K562 (cell line): ENCODE results near the gene COL4A1. TPM values are rescaled to one million over a fixed set of nuclear protein-coding genes. Genes with fewer than 3 reads are reported as not detected.

Experiments used
- ATAC-seq: fragments of 200-7000 bp; cut with Tn5 transposase; 3 replicates; pipeline ENCODE4 v1.9.1; 2020; ENCODE audit warnings: moderate library complexity
- BruUV-seq: library from RNA; stranded (reverse); fragments of 400-500 nt; replicated peaks from 2 replicates; lab custom pipeline; 2021; lab: Mats Ljungman, UMichigan
- CTCF ChIA-PET: fragments of 300-600 bp; formaldehyde crosslinking; extraction: SDS; loops from one replicate; lab custom pipeline; 2021; ENCODE audit warnings: low intra/inter-chr PET ratio; lab: Yijun Ruan, JAX
- POLR2A ChIA-PET: fragments of 300-600, 350-650 bp; sonication (Branson Sonifier 250); formaldehyde crosslinking; extraction: SDS; loops from one replicate; lab custom pipeline; 2021; ENCODE audit warnings: antibody characterized with exemption, inconsistent platforms; lab: Yijun Ruan, JAX
- DNase-seq, 4 experiments: peaks; one replicate each; pipeline versions ENCODE4 v3.0.0 to v3.0.0-alpha.2; 2011 to 2018; ENCODE audit warnings: low spot score in 3 of 4, mixed read lengths in 3 of 4; ENCODE audit errors: extremely low read depth in 1 of 4
- FAIRE-seq: peaks from 2 replicates; lab custom pipeline; 2011; peaks lifted over from hg19 to GRCh38; lab: Jason Lieb, UNC
- H2AFZ ChIP-seq: 2 replicates; pipeline ENCODE4 v1.6.0; 2011; ENCODE audit warnings: low read depth, low read length, control low read depth, inconsistent platforms
- H3K27ac ChIP-seq: fragments of 200-600 bp; 3 replicates; pipeline ENCODE4 v1.8.0; 2011; ENCODE audit warnings: low read depth, mild to moderate bottlenecking, control low read depth, inconsistent platforms, low read length, moderate library complexity, mixed read lengths; ENCODE audit errors: extremely low read depth
- H3K27me3 ChIP-seq, 2 experiments: fragments of 300-600 bp in 1 of 2; 2 replicates in 1 of 2; 3 replicates in 1 of 2; pipeline versions ENCODE4 v1.6.0 to v1.8.0; 2011; ENCODE audit warnings: inconsistent platforms in 2 of 2, low read length in 2 of 2, mild to moderate bottlenecking in 1 of 2, mixed read lengths in 1 of 2, moderate library complexity in 1 of 2; ENCODE audit not compliant: control insufficient read depth in 2 of 2, insufficient read depth in 2 of 2
- H3K36me3 ChIP-seq: fragments of 300-600 bp; 3 replicates; pipeline ENCODE4 v1.8.0; 2011; ENCODE audit warnings: mild to moderate bottlenecking, low read length, inconsistent platforms; ENCODE audit not compliant: control insufficient read depth, insufficient read depth
- H3K4me1 ChIP-seq, 2 experiments: fragments of 200-600 bp in 1 of 2; replicated peaks in 1 of 2; 2 replicates in 1 of 2; 3 replicates in 1 of 2; pipeline versions ENCODE4 v1.5.1 to v1.8.0; 2011; ENCODE audit warnings: inconsistent platforms in 2 of 2, low read length in 2 of 2, mild to moderate bottlenecking in 1 of 2, mixed read lengths in 1 of 2, moderate library complexity in 1 of 2; ENCODE audit not compliant: control insufficient read depth in 2 of 2, insufficient read depth in 2 of 2
- H3K4me2 ChIP-seq: 2 replicates; pipeline ENCODE4 v1.6.1; 2011; ENCODE audit warnings: low read length, control low read depth, inconsistent platforms, mixed read lengths; ENCODE audit not compliant: insufficient read depth
- H3K4me3 ChIP-seq: fragments of 200-600 bp; sonication (generic), shearing (Covaris generic); 2 replicates; pipeline ENCODE4 v1.5.1; 2016; ENCODE audit warnings: control low read depth, inconsistent platforms
- H3K79me2 ChIP-seq: fragments of 200-600 bp; 3 replicates; pipeline ENCODE4 v1.8.0; 2011; ENCODE audit warnings: low read length, inconsistent platforms; ENCODE audit not compliant: control insufficient read depth, insufficient read depth
- H3K9ac ChIP-seq, 2 experiments: 2 replicates each; pipeline versions ENCODE4 v1.6.0 to v1.6.1; 2011; ENCODE audit warnings: low read depth in 2 of 2, low read length in 2 of 2, control low read depth in 1 of 2, inconsistent platforms in 1 of 2, mild to moderate bottlenecking in 1 of 2, mixed read lengths in 1 of 2; ENCODE audit not compliant: insufficient read depth in 1 of 2
- H3K9me1 ChIP-seq: one replicate; pipeline ENCODE4 v1.6.0; 2011; ENCODE audit warnings: inconsistent platforms, mild to moderate bottlenecking, low read length, moderate library complexity; ENCODE audit not compliant: control insufficient read depth, insufficient read depth
- H3K9me3 ChIP-seq: replicated peaks from 2 replicates; pipeline ENCODE4 v1.5.1; 2011; ENCODE audit warnings: low read depth, low read length, inconsistent platforms; ENCODE audit not compliant: control insufficient read depth, insufficient read depth
- H4K20me1 ChIP-seq: replicated peaks from 2 replicates; pipeline ENCODE4 v1.6.1; 2011; ENCODE audit warnings: low read length, inconsistent platforms, mixed read lengths; ENCODE audit not compliant: control insufficient read depth, insufficient read depth
- IRF2 ChIP-seq: sonication (generic); formaldehyde crosslinking; IDR thresholded peaks from 2 replicates; pipeline ENCODE4 v1.8.1; 2022; ENCODE audit warnings: mild to moderate bottlenecking, missing genetic modification reagents
- PHB ChIP-seq: fragments of 250-450 bp; sonication (Bioruptor Pico); IDR thresholded peaks from 2 replicates; pipeline ENCODE4 v1.5.0; 2021
- U2AF2 ChIP-seq: fragments of 200-400 bp; formaldehyde crosslinking; optimal IDR thresholded peaks from 2 replicates; pipeline ENCODE3; 2017; ENCODE audit warnings: low read depth, mild to moderate bottlenecking, low read length
- ZEB2 ChIP-seq: fragments of 450-650 bp; IDR thresholded peaks from 2 replicates; pipeline ENCODE4 v1.6.1; 2016
- WGBS: fragments of 100-300 bp; shearing (Covaris generic); methylation state at CpG from one replicate; pipeline ENCODE4 v1.1.6; 2016; ENCODE audit warnings: low coverage, mixed read lengths; ENCODE audit not compliant: insufficient coverage; ENCODE audit errors: missing lambda C conversion rate; 5-methylcytosine and 5-hydroxymethylcytosine counted together
- in situ Hi-C: fragments of 300-500 bp; cut with MboI; formaldehyde crosslinking; loops from 4 replicates; pipeline ENCODE4 v1.15.0; 2018; ENCODE audit warnings: inconsistent platforms, mixed read lengths
- intact Hi-C: fragments of 100-400 bp; cut with micrococcal nuclease; formaldehyde crosslinking; loops from 2 replicates; pipeline ENCODE4 v1.14.2; 2022
- polyA plus RNA-seq, 8 experiments: library from polyadenylated mRNA; depleted of rRNA in 4 of 8; stranded (reverse) in 5 of 8; unstranded in 3 of 8; fragments of >200 nt; fragmentation: Nextera tagmentation in 2 of 8; fragmentation: Illumina TruSeq in 1 of 8; extraction: Ambion mirVana in 2 of 8; extraction: Trizol in 1 of 8; gene quantifications; 2 replicates each; pipeline versions ENCODE4 v1.2.1 to v1.2.3, GENCODE V29; 2011 to 2014; ENCODE audit warnings: inconsistent platforms in 1 of 8, missing spikeins in 1 of 8
- total RNA-seq, 7 experiments: library from RNA; depleted of rRNA in 6 of 7; stranded (reverse); fragments of >200 nt in 6 of 7; fragmentation: Illumina TruSeq in 2 of 7; extraction: Trizol in 2 of 7; gene quantifications; 2 replicates each; pipeline versions ENCODE4 v1.2.1 to v1.2.3, GENCODE V29; 2011 to 2021; ENCODE audit warnings: low replicate concordance in 1 of 7
- TF ChIP-seq, protein P1 (sequence below): fragments of 250-450 bp; sonication (Bioruptor Pico); IDR thresholded peaks from 2 replicates; pipeline ENCODE4 v1.4.0; 2020; ENCODE audit warnings: mild to moderate bottlenecking, moderate library complexity

COL4A1 gene
- total and polyA plus RNA-seq, 9 of the 15 experiments (the other 6 are each of a cell fraction or from before 2014, with no cell fraction given): 0.35 TPM; not detected in 8

DNA sequence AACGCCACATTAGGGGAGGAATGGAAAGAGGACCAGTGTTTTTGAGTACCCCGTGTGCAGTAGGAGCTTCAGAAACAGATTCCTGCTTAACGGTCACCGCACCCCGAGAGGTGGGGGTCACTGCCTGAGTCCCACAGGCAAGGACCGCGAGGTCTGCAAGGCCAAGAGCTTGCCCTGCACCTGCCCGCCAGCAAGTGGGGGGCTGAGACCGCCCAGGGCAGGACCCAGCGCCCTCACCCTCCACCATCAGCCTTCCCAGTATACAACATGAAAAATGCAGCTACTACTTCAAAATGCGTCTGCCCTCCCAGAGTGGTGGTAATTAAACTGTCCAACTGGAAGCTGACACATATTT, 44.9 kb downstream of the COL4A1 start (continued):
- TF ChIP-seq, protein P1, sequence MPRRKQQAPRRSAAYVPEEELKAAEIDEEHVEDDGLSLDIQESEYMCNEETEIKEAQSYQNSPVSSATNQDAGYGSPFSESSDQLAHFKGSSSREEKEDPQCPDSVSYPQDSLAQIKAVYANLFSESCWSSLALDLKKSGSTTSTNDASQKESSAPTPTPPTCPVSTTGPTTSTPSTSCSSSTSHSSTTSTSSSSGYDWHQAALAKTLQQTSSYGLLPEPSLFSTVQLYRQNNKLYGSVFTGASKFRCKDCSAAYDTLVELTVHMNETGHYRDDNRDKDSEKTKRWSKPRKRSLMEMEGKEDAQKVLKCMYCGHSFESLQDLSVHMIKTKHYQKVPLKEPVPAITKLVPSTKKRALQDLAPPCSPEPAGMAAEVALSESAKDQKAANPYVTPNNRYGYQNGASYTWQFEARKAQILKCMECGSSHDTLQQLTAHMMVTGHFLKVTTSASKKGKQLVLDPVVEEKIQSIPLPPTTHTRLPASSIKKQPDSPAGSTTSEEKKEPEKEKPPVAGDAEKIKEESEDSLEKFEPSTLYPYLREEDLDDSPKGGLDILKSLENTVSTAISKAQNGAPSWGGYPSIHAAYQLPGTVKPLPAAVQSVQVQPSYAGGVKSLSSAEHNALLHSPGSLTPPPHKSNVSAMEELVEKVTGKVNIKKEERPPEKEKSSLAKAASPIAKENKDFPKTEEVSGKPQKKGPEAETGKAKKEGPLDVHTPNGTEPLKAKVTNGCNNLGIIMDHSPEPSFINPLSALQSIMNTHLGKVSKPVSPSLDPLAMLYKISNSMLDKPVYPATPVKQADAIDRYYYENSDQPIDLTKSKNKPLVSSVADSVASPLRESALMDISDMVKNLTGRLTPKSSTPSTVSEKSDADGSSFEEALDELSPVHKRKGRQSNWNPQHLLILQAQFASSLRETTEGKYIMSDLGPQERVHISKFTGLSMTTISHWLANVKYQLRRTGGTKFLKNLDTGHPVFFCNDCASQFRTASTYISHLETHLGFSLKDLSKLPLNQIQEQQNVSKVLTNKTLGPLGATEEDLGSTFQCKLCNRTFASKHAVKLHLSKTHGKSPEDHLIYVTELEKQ: no peak
- TF ChIP-seq PHB (CRISPR knock-in tag) (no peak), IRF2 (CRISPR knock-in tag) (no peak)

DNA sequence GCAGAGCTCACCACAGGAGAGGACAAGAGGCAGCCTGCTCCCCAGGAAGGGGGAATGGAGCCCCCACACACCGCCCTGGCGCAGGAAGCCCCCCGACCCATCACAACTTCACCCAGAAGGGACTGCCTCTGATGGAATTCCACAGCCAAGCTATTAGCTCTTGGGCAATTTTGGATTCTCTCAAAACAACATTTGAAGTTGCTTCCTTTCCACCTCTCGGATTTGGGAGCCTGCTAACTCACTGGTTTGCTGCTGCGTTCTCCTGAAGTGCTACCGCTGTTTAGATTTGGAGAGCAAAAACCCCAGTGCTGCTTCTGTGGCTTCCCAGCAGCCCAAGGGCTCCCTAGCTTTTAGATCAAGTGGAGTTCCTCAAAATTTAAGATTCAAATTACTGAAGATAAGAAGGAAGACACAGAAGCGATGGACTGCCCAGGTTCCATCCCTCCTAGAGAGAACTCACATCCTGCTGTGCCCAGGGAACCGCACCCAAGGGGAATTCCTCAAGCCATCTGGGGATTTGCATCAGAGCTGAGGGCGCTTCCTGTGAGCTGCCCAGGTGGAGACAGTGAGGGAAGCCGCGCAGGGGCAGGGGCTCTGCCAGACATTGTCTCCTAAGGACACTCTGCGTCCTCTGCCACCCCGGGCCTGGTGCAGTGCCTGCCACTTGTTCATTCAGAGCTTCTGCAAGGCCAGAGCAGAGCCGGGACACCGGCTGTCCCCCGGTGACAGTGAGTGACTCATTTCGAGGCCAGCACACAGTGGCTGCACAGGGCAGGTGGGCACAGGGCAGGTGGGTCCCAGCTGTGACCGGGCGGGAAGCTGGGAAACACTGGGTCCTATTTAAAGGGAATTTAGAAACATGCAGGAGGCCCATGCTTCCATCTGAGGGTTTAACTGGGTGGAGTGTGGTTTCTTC, 45.5 kb downstream of the COL4A1 start:
- H2AFZ ChIP-seq: no peak overlapping the region
- no peak for TF ChIP-seq U2AF2
- no peak for TF ChIP-seq ZEB2
- no peaks in the 10 kb centered on the region for H3K9me1 ChIP-seq
- no peaks in the 10 kb centered on the region for H3K4me1 ChIP-seq
- no TSS peak for BruUV-seq
- no peak overlapping the region for H3K27ac ChIP-seq
- peaks cover 2 to 41% of the 10 kb centered on the region in 2 experiments; a peak in 4 of 5 replicates for H3K27me3 ChIP-seq
- ChIA-PET CTCF (no interaction called here), POLR2A (no interaction called here)
- no peak overlapping the region for H3K4me3 ChIP-seq
- no peak overlapping the region for H3K4me2 ChIP-seq
- no peaks in the 10 kb centered on the region for H4K20me1 ChIP-seq
- WGBS: 0% methylated on average over 9 of the region's 19 CpGs
- no peaks in the 10 kb centered on the region for H3K9me3 ChIP-seq
- no peak for ATAC-seq
- no peak overlapping the region for H3K9ac ChIP-seq
- no peaks in the 10 kb centered on the region for H3K36me3 ChIP-seq
- FAIRE-seq: no peak
- in situ Hi-C loops: no loop called here
- intact Hi-C loops: no loop called here
- DNase-seq: no peak
- no peaks in the 10 kb centered on the region for H3K79me2 ChIP-seq
